A549 (cell line): ENCODE measurements around the gene PLA1A.

Experiments
- CTCF ChIP-seq: fragments of >200 bp; sonication (Bioruptor Twin); formaldehyde crosslinking; IDR thresholded peaks from 3 replicates; pipeline ENCODE4 v1.5.1; 2016
- E2F6 ChIP-seq: IDR thresholded peaks from 2 replicates; pipeline ENCODE4 v1.6.1; 2012; ENCODE audit warnings: low read depth, borderline replicate concordance
- EHF ChIP-seq: fragments of 250-450 bp; sonication (Bioruptor Pico); IDR thresholded peaks from 2 replicates; pipeline ENCODE4 v1.5.0; 2020; ENCODE audit warnings: mild to moderate bottlenecking
- ELK1 ChIP-seq: fragments of 150-350 bp; IDR thresholded peaks from 2 replicates; pipeline ENCODE4 v1.6.1; 2014; ENCODE audit warnings: low read depth, mild to moderate bottlenecking, low read length
- EP300 ChIP-seq, 2 experiments: fragments of >200 bp; sonication (Bioruptor Twin); formaldehyde crosslinking; IDR thresholded peaks; 2 replicates in 1 of 2; 3 replicates in 1 of 2; pipeline ENCODE4 v1.6.1; 2016 to 2017
- FOSL2 ChIP-seq, 2 experiments: fragments of 450-650 bp in 1 of 2; fragments of >200 bp in 1 of 2; sonication (Bioruptor Twin) in 1 of 2; formaldehyde crosslinking; IDR thresholded peaks; 2 replicates each; pipeline versions ENCODE4 v1.5.0 to v1.6.1; 2016 to 2020; ENCODE audit warnings: mild to moderate bottlenecking in 1 of 2, moderate library complexity in 1 of 2
- JUN ChIP-seq, 2 experiments: fragments of >200 bp; sonication (Bioruptor Twin); formaldehyde crosslinking; IDR thresholded peaks; 2 replicates in 1 of 2; 3 replicates in 1 of 2; pipeline ENCODE4 v1.6.1; 2016 to 2017
- KDM1A ChIP-seq: fragments of 200-600 bp; sonication (generic); IDR thresholded peaks from 2 replicates; pipeline ENCODE4 v1.6.1; 2016; ENCODE audit warnings: low read depth, mild to moderate bottlenecking
- MAX ChIP-seq: IDR thresholded peaks from 2 replicates; pipeline ENCODE4 v1.6.1; 2012
- POLR2A ChIP-seq: IDR thresholded peaks from 2 replicates; pipeline ENCODE4 v1.6.1; 2012; ENCODE audit warnings: mild to moderate bottlenecking, low read length
- RNF2 ChIP-seq: fragments of 200-600 bp; sonication (generic); IDR thresholded peaks from 2 replicates; pipeline ENCODE4 v1.6.1; 2016; ENCODE audit warnings: low read depth, mild to moderate bottlenecking, antibody characterized with exemption, moderate library complexity, borderline replicate concordance
- SMC3 ChIP-seq: fragments of >200 bp; sonication (Bioruptor Twin); formaldehyde crosslinking; IDR thresholded peaks from 3 replicates; pipeline ENCODE4 v1.6.1; 2018; ENCODE audit warnings: inconsistent platforms
- TFCP2L1 ChIP-seq: fragments of 250-450 bp; sonication (Bioruptor Pico); IDR thresholded peaks from 2 replicates; pipeline ENCODE4 v1.5.0; 2021; ENCODE audit warnings: mild to moderate bottlenecking

GRCh38 chr3:119609301-119609700 is 11.6 kb downstream of the PLA1A start:
- TF ChIP-seq MAX: no peak
- no peak for TF ChIP-seq CTCF
- no peak for TF ChIP-seq EP300 (IDR thresholded peaks at IDR 0.05)
- TF ChIP-seq POLR2A: no peak
- TF ChIP-seq ELK1: no peak
- no peak for TF ChIP-seq FOSL2 (IDR thresholded peaks at IDR 0.05)
- TF ChIP-seq FOSL2 (CRISPR knock-in tag; IDR thresholded peaks at IDR 0.05): no peak
- TF ChIP-seq E2F6: no peak
- TF ChIP-seq JUN (IDR thresholded peaks at IDR 0.05): no peak
- no peak for TF ChIP-seq RNF2
- no peak for TF ChIP-seq EHF (CRISPR knock-in tag)
- TF ChIP-seq SMC3: no peak
- TF ChIP-seq KDM1A: no peak
- no peak for TF ChIP-seq TFCP2L1
